ENCODE measurements around the gene ELP1. TPM values are rescaled to one million over a fixed set of nuclear protein-coding genes. Genes with fewer than 3 reads are reported as not detected.
"Not testable (repeated sequence)": the region's sequence is repeated elsewhere in the genome, so short reads cannot be mapped to it uniquely, and the experiment has no call there.

Gene ELP1
- total RNA-seq, 1 experiment from 2014 or later: 29.1 TPM

DNA sequence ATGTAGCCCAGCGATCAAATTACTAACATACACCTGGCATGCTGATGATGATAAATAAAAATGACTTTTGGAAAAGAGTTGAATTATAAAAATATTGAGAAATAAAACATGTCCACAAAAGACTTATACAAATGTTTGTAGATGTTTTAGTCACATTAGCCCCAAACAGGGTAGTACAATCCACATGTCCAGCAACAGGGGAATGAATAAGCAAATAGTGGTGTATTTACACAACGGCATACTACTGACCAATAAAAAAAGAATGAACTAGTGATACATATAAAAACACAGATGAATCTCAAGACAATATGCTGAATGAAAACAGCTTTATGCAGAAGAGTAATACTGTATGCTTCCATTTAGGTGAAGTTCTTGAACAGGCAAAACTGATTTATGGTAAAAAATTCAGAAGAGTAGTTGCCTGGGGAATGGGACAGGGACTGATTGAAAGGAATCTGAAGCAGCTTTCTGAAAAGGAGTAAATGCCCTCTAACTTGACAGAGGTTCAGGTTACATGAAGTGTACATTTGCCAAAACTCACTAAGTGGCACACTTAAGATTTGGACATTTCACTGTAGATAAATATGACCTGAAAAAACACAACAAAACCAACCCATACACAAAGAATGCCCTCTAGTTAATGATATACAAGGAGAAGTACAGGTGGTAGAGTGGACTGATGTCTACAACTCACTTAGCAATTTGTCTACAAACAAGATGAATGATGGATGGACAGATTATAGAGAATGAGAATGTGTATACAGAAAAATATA, 36.4 kb downstream of the ELP1 start:
- Histone ChIP-seq H3K9me3 (no peaks in the 10 kb centered on the region), H3K4me1 (no peaks in the 10 kb centered on the region), H3K27me3 (replicated peaks; ENCODE audit: control insufficient read depth, insufficient read depth, low read length) (no peaks in the 10 kb centered on the region), H3K36me3 (ENCODE audit: control insufficient read depth, insufficient read depth, low read length) (peaks cover 1% of the 10 kb centered on the region; the same call in 1 of the 2 replicates), H3K4me3 (ENCODE audit: low read depth, low read length) (no peak overlapping the region)
- Mint-ChIP-seq H3K27ac (ENCODE audit: unreplicated experiment) (no peak overlapping the region), H3K4me1 (ENCODE audit: low read depth, unreplicated experiment) (no peaks in the 10 kb centered on the region), H3K4me3 (ENCODE audit: unreplicated experiment) (no peak overlapping the region), H3K9me3 (ENCODE audit: unreplicated experiment) (no peaks in the 10 kb centered on the region), H3K27me3 (ENCODE audit: insufficient read depth, unreplicated experiment) (no peaks in the 10 kb centered on the region), H3K36me3 (ENCODE audit: insufficient read depth, unreplicated experiment) (peaks cover 45% of the 10 kb centered on the region)
- CTCF ChIA-PET: no interaction called here
- BruUV-seq (replicated peaks): no TSS peak
- intact Hi-C loops (cut with micrococcal nuclease; ENCODE audit: unreplicated experiment): no loop called here
- DNase-seq: no peak
- TF ChIP-seq CTCF (IDR thresholded peaks at IDR 0.05; ENCODE audit: insufficient read depth in 1 of 2, low read depth in 1 of 2, low read length in 1 of 2, severe bottlenecking in 1 of 2, unreplicated experiment in 1 of 2): no peak
- POLR2A ChIA-PET: no interaction called here

GRCh38 chr9:108894225-108894997, 39.5 kb downstream of the ELP1 start:
- Mint-ChIP-seq H3K9me3 (ENCODE audit: unreplicated experiment) (no peaks in the 10 kb centered on the region), H3K36me3 (ENCODE audit: insufficient read depth, unreplicated experiment) (peaks cover 56% of the 10 kb centered on the region), H3K27ac (ENCODE audit: unreplicated experiment) (no peak overlapping the region), H3K4me3 (ENCODE audit: unreplicated experiment) (no peak overlapping the region), H3K4me1 (ENCODE audit: low read depth, unreplicated experiment) (no peaks in the 10 kb centered on the region), H3K27me3 (ENCODE audit: insufficient read depth, unreplicated experiment) (no peaks in the 10 kb centered on the region)
- no peak for TF ChIP-seq CTCF (IDR thresholded peaks at IDR 0.05; ENCODE audit: insufficient read depth in 1 of 2, low read depth in 1 of 2, low read length in 1 of 2, severe bottlenecking in 1 of 2, unreplicated experiment in 1 of 2)
- BruUV-seq (replicated peaks): no TSS peak
- peak in 1 of 2 experiments; percentile 11 for DNase-seq
- ChIA-PET CTCF (no interaction called here), POLR2A (no interaction called here)
- peaks cover 1% of the 10 kb centered on the region; the same call in 1 of the 2 replicates for H3K36me3 ChIP-seq (ENCODE audit: control insufficient read depth, insufficient read depth, low read length)
- H3K27me3 ChIP-seq (replicated peaks; ENCODE audit: control insufficient read depth, insufficient read depth, low read length): no peaks in the 10 kb centered on the region
- intact Hi-C loops (cut with micrococcal nuclease; ENCODE audit: unreplicated experiment): no loop called here
- no peaks in the 10 kb centered on the region for H3K9me3 ChIP-seq
- H3K4me3 ChIP-seq (ENCODE audit: low read depth, low read length): no peak overlapping the region
- H3K4me1 ChIP-seq: no peaks in the 10 kb centered on the region

- peak in 1 of 2 experiments; percentile 19 for DNase-seq
- peak in 1 of 2 experiments; percentile 40 for TF ChIP-seq CTCF (IDR thresholded peaks at IDR 0.05; ENCODE audit: insufficient read depth in 1 of 2, low read depth in 1 of 2, low read length in 1 of 2, severe bottlenecking in 1 of 2, unreplicated experiment in 1 of 2)
- no peaks in the 10 kb centered on the region for H3K4me1 Mint-ChIP-seq (ENCODE audit: low read depth, unreplicated experiment)
- CTCF ChIA-PET: interaction anchor here (0.7 to 1.1 kb wide), 3 partner anchors 9 to 64 kb away, joined by 3 to 9 read pairs (median 4); partner anchors contain the start of genes ABITRAM and ELP1
- intact Hi-C loops (cut with micrococcal nuclease; ENCODE audit: unreplicated experiment): loop anchor here (1.0 to 5.0 kb wide), 2 partner anchors 43 to 65 kb away; partner anchors contain the start of genes ABITRAM and ELP1
- no peak overlapping the region for H3K4me3 Mint-ChIP-seq (ENCODE audit: unreplicated experiment)
- H3K36me3 ChIP-seq (ENCODE audit: control insufficient read depth, insufficient read depth, low read length): 0 out of 2 replicates have a peak, but pooled peaks cover 1% of the 10 kb centered on the region
- H3K9me3 ChIP-seq: no peaks in the 10 kb centered on the region
- no peaks in the 10 kb centered on the region for H3K9me3 Mint-ChIP-seq (ENCODE audit: unreplicated experiment)
- H3K27ac Mint-ChIP-seq (ENCODE audit: unreplicated experiment): no peak overlapping the region
- H3K36me3 Mint-ChIP-seq (ENCODE audit: insufficient read depth, unreplicated experiment): peaks cover 44% of the 10 kb centered on the region
- H3K4me3 ChIP-seq (ENCODE audit: low read depth, low read length): no peak overlapping the region
- H3K4me1 ChIP-seq: no peaks in the 10 kb centered on the region
- no TSS peak for BruUV-seq (replicated peaks)
- no peaks in the 10 kb centered on the region for H3K27me3 ChIP-seq (replicated peaks; ENCODE audit: control insufficient read depth, insufficient read depth, low read length)
- no peaks in the 10 kb centered on the region for H3K27me3 Mint-ChIP-seq (ENCODE audit: insufficient read depth, unreplicated experiment)
- POLR2A ChIA-PET: no interaction called here
Measured at GRCh38 chr9:108889649-108890067, 44.3 kb downstream of the ELP1 start.

DNA sequence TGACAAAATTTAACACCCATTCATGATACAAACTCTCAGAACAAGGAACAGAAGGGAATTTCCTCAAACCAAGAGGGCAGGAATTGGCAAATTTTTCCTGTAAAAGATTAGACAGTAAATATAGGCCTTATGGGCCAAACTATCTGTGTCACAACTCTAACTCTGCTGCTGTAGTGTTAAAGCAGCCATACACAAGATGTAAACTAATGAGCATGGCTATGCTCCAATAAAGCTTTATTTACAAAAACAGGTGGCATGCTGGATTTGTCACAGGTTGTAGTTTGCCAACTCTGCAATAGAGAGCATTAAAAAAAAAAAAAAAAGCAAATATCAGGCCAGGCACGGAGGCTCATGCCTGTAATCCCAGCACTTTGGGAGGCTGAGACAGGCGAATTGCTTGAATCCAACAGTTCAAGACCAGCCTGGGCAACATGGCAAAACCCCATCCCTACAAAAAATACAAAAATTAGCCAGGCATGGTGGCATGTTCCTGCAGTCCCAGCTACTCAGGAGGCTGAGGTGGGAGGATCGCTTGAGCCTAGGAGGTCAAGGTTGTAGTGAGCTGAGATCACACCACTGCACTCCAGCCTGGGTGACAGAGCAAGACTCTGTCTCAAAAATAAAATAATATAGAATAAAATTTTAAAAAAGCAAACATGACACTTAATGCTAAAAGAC, 47.2 kb downstream of the ELP1 start:
- H3K27me3 Mint-ChIP-seq (ENCODE audit: insufficient read depth, unreplicated experiment); H3K4me1 Mint-ChIP-seq (ENCODE audit: low read depth, unreplicated experiment); H3K36me3 ChIP-seq (ENCODE audit: control insufficient read depth, insufficient read depth, low read length); H3K27ac Mint-ChIP-seq (ENCODE audit: unreplicated experiment); H3K27me3 ChIP-seq (replicated peaks; ENCODE audit: control insufficient read depth, insufficient read depth, low read length); H3K9me3 Mint-ChIP-seq (ENCODE audit: unreplicated experiment); BruUV-seq (replicated peaks); POLR2A ChIA-PET; H3K9me3 ChIP-seq; H3K4me3 ChIP-seq (ENCODE audit: low read depth, low read length); CTCF ChIA-PET; DNase-seq; H3K4me1 ChIP-seq; H3K4me3 Mint-ChIP-seq (ENCODE audit: unreplicated experiment): not testable (repeated sequence)
- H3K36me3 Mint-ChIP-seq (ENCODE audit: insufficient read depth, unreplicated experiment): peaks cover 34% of the 10 kb centered on the region
- intact Hi-C loops (cut with micrococcal nuclease; ENCODE audit: unreplicated experiment): loop anchor here (5.0 kb wide), 1 partner anchor 46 kb away; the partner anchor contains the start of genes ABITRAM and ELP1

Data from Caco-2 (cell line).